PFSK-1 (cell line): ENCODE data around the gene COA1. TPM values are rescaled to one million over a fixed set of nuclear protein-coding genes. Genes with fewer than 3 reads are reported as not detected.
A peak's percentile ranks its signal among the peaks of the same experiment; 100 is the strongest.

Experiments used
- FOXP2 ChIP-seq: optimal IDR thresholded peaks from 2 replicates; pipeline ENCODE3; 2011; ENCODE audit warnings: borderline replicate concordance, control low read depth, inconsistent platforms; ENCODE audit not compliant: insufficient read depth; ENCODE audit errors: extremely low read length, extremely low read depth
- POLR2AphosphoS5 ChIP-seq: IDR thresholded peaks from 2 replicates; pipeline ENCODE4 v1.6.1; 2012; ENCODE audit warnings: low read depth, mild to moderate bottlenecking, control low read depth, low read length, moderate library complexity
- REST ChIP-seq, 2 experiments: IDR thresholded peaks; 2 replicates each; pipeline versions ENCODE4 v1.6.1 to v1.8.0; 2011 to 2012; ENCODE audit warnings: low read depth in 2 of 2, low read length in 2 of 2, control low read depth in 1 of 2, inconsistent platforms in 1 of 2, mild to moderate bottlenecking in 1 of 2, moderate library complexity in 1 of 2; ENCODE audit not compliant: insufficient read depth in 1 of 2
- SIN3A ChIP-seq: IDR thresholded peaks from 2 replicates; pipeline ENCODE4 v1.6.1; 2012; ENCODE audit warnings: mild to moderate bottlenecking, low read length, moderate library complexity, borderline replicate concordance; ENCODE audit not compliant: insufficient read depth
- TAF1 ChIP-seq: IDR thresholded peaks from 2 replicates; pipeline ENCODE4 v1.6.1; 2012; ENCODE audit warnings: low read length, control low read depth, borderline replicate concordance; ENCODE audit not compliant: insufficient read depth
- polyA plus RNA-seq: library from polyadenylated mRNA; unstranded; fragments of >200 nt; gene quantifications from one replicate; pipeline ENCODE4 v1.2.1, GENCODE V29; 2012; ENCODE audit warnings: low read depth, missing spikeins; ENCODE audit not compliant: insufficient read length

COA1 gene
- 24.5 TPM for polyA plus RNA-seq

- TF ChIP-seq REST (IDR thresholded peaks at IDR 0.05; ENCODE audit: insufficient read depth in 1 of 2, low read depth in 2 of 2, low read length in 2 of 2) (peak in 1 of 2 experiments; percentile 66; a peak in 2 of 4 replicates), SIN3A (peak; percentile 88; the same call in 1 of the 2 replicates), TAF1 (peak; percentile 99), FOXP2 (peak; percentile 67), POLR2AphosphoS5 (peak; percentile 99)
These were observed at the start of gene COA1 for GRCh38 chr7:43729214-43729923. Gene COA1, minus strand, starts transcription at chr7:43729523. Its CDS starts 80,909 bp downstream, at chr7:43648614.

GRCh38 chr7:43771573-43771972 lies 42.2 kb upstream of the COA1 start:
- TF ChIP-seq SIN3A (no peak), TAF1 (no peak), FOXP2 (no peak), POLR2AphosphoS5 (no peak), REST (IDR thresholded peaks at IDR 0.05; ENCODE audit: insufficient read depth in 1 of 2, low read depth in 2 of 2, low read length in 2 of 2) (no peak)

GRCh38 chr7:43771128-43771527 lies 41.8 kb upstream of the COA1 start:
- no peak for TF ChIP-seq SIN3A
- no peak for TF ChIP-seq TAF1
- no peak for TF ChIP-seq REST (IDR thresholded peaks at IDR 0.05; ENCODE audit: insufficient read depth in 1 of 2, low read depth in 2 of 2, low read length in 2 of 2)
- TF ChIP-seq POLR2AphosphoS5 = no peak
- no peak for TF ChIP-seq FOXP2

DNA sequence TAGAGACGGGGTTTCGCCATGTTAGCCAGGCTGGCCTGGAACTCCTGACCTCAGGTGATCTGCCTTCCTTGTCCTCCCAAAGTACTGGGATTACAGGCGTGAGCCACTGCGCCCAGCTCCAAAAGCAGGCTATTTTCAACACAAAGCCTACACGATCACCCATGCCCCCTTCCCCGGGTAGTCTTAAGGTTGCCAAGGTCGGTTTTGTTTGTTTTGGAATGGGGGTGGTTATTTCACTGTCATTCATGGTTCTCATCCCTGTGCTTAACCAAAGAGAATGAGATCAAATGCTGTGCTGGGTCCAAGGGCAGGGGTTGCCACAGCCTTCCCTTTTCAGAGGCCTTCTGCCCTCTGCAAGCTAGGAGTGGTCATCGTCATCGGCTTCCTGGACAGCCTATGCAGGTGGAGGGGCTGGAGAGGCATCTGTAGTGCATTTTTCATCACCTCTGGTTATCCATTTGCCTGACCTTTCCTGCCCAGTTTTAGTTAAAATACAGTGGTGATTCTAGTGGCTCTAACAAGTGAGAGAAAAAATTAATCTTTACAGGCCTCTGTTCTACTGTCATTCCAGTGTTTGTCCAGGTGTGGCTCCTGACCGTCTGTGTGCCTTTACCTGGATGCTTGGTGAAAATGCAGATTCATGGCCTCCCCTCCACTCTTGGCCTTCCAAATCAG lies 40.6 kb upstream of the COA1 start:
- no peak for TF ChIP-seq POLR2AphosphoS5
- TF ChIP-seq REST (IDR thresholded peaks at IDR 0.05; ENCODE audit: insufficient read depth in 1 of 2, low read depth in 2 of 2, low read length in 2 of 2) = no peak
- no peak for TF ChIP-seq FOXP2
- TF ChIP-seq TAF1 = no peak
- no peak for TF ChIP-seq SIN3A
